CD4-positive, alpha-beta memory T cell (primary cell): ENCODE data around the gene ZNRF3. TPM values are rescaled to one million over a fixed set of nuclear protein-coding genes. Genes with fewer than 3 reads are reported as not detected.

Source experiments
- CTCF ChIA-PET: fragments of 350-600 bp; sonication (Branson Sonifier 250); formaldehyde crosslinking; loops from one replicate; lab custom pipeline; 2021; ENCODE audit warnings: inconsistent platforms; ENCODE audit not compliant: partially characterized antibody; lab: Charles Lee
- POLR2A ChIA-PET: fragments of 350-600 bp; sonication (Branson Sonifier 250); formaldehyde crosslinking; loops from one replicate; lab custom pipeline; 2021; ENCODE audit not compliant: partially characterized antibody; lab: Charles Lee
- DNase-seq, 5 donors: peaks; one replicate each; pipeline versions ENCODE4 v3.0.0 to v3.0.0-alpha.2; 2020 to 2022; ENCODE audit warnings: mixed read lengths in 1 of 5
- H3K27ac ChIP-seq: one replicate; pipeline ENCODE4 v1.7.0; 2013; ENCODE audit warnings: low read depth, low read length
- H3K27me3 ChIP-seq: 2 replicates; pipeline ENCODE4 v1.7.0; 2013; ENCODE audit warnings: mild to moderate bottlenecking, low read length, moderate library complexity; ENCODE audit not compliant: insufficient read depth
- H3K36me3 ChIP-seq: 2 replicates; pipeline ENCODE4 v1.7.0; 2013; ENCODE audit warnings: mild to moderate bottlenecking, low read length, moderate library complexity; ENCODE audit not compliant: insufficient read depth
- H3K4me1 ChIP-seq: 2 replicates; pipeline ENCODE4 v1.7.0; 2013; ENCODE audit warnings: mild to moderate bottlenecking, low read length, moderate library complexity; ENCODE audit not compliant: insufficient read depth
- H3K4me3 ChIP-seq, 2 donors: one replicate each; pipeline ENCODE4 v1.7.0; 2013; ENCODE audit warnings: low read length in 2 of 2, mild to moderate bottlenecking in 1 of 2
- H3K9me3 ChIP-seq, 2 donors: one replicate each; pipeline ENCODE4 v1.7.0; 2013; ENCODE audit warnings: low read length in 2 of 2, control low read depth in 1 of 2; ENCODE audit not compliant: control insufficient read depth in 1 of 2
- H3K27ac Mint-ChIP-seq, 7 donors: one replicate each; pipeline ENCODE4 v1.8.0; 2020 to 2021; ENCODE audit warnings: mixed read lengths in 7 of 7, mild to moderate bottlenecking in 6 of 7, inconsistent platforms in 3 of 7, moderate library complexity in 3 of 7
- H3K27me3 Mint-ChIP-seq, 2 donors: one replicate each; pipeline ENCODE4 v1.8.0; 2020 to 2021; ENCODE audit warnings: mixed read lengths in 2 of 2
- H3K36me3 Mint-ChIP-seq, 2 donors: one replicate each; pipeline ENCODE4 v1.8.0; 2020 to 2021; ENCODE audit warnings: mixed read lengths in 2 of 2, inconsistent platforms in 1 of 2, mild to moderate bottlenecking in 1 of 2
- H3K4me1 Mint-ChIP-seq, 4 donors: one replicate each; pipeline ENCODE4 v1.8.0; 2020 to 2021; ENCODE audit warnings: mixed read lengths in 4 of 4, mild to moderate bottlenecking in 1 of 4
- H3K4me3 Mint-ChIP-seq, 8 donors: one replicate each; pipeline ENCODE4 v1.8.0; 2020 to 2021; ENCODE audit warnings: mixed read lengths in 8 of 8, mild to moderate bottlenecking in 7 of 8, moderate library complexity in 6 of 8, inconsistent platforms in 3 of 8
- H3K9me3 Mint-ChIP-seq, 8 donors: one replicate each; pipeline ENCODE4 v1.8.0; 2020 to 2021; ENCODE audit warnings: mixed read lengths in 8 of 8, mild to moderate bottlenecking in 5 of 8, inconsistent platforms in 3 of 8, moderate library complexity in 1 of 8
- intact Hi-C: fragments of 100-400 bp; cut with micrococcal nuclease; formaldehyde crosslinking; loops from one replicate; pipeline ENCODE4 v1.15.1; 2023
- polyA plus RNA-seq, 2 donors: library from polyadenylated mRNA; unstranded; fragments of 300-500 nt; fragmentation: Illumina TruSeq; gene quantifications; one replicate each; pipeline ENCODE4 v1.2.3, GENCODE V29; 2021
- total RNA-seq, 2 experiments: library from RNA; stranded (reverse); gene quantifications; one replicate each; pipeline ENCODE4 v1.2.3, GENCODE V29; 2021

Gene ZNRF3
- total and polyA plus RNA-seq, 4 experiments from 2014 or later: 0.11 to 0.89 (median 0.70) TPM; not detected in 1

GRCh38 chr22:28938286-28938833, 55.0 kb downstream of the ZNRF3 start:
- Mint-ChIP-seq H3K27me3 (peaks cover 2 to 20% of the 10 kb centered on the region in 2 donors), H3K27ac (no peak overlapping the region), H3K36me3 (no peaks in the 10 kb centered on the region), H3K4me1 (no peaks in the 10 kb centered on the region), H3K9me3 (no peaks in the 10 kb centered on the region), H3K4me3 (no peak overlapping the region)
- Histone ChIP-seq H3K27ac (no peak overlapping the region), H3K36me3 (no peaks in the 10 kb centered on the region), H3K9me3 (no peaks in the 10 kb centered on the region), H3K4me1 (no peaks in the 10 kb centered on the region), H3K27me3 (no peaks in the 10 kb centered on the region), H3K4me3 (no peak overlapping the region)
- intact Hi-C loops: no loop called here
- ChIA-PET POLR2A (no interaction called here), CTCF (no interaction called here)
- no peak for DNase-seq

DNA sequence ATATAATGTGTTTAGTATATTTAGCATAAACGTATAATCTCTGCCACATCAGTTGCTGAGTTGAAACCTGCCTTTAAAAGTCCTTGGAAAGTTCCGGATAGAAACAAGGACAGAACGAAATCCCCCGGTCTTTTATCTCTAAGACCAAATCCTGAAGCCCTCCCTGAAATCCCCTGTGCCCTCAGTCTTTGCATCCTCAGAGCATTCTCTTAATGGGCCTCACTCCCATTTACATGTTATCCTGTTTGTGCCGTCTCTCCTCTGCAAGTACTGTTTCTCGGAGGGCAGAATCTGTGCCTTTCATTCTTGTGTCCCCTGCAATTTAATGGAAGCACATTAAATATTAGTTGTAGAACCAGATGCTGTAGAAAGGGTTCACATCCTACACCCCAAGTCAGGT, 56.0 kb downstream of the ZNRF3 start:
- Mint-ChIP-seq H3K9me3 (no peaks in the 10 kb centered on the region), H3K36me3 (no peaks in the 10 kb centered on the region), H3K4me3 (no peak overlapping the region), H3K27ac (peak overlapping the region in 1 of 7 donors; percentile 3), H3K4me1 (no peaks in the 10 kb centered on the region), H3K27me3 (peaks cover 2 to 16% of the 10 kb centered on the region in 2 donors)
- Histone ChIP-seq H3K36me3 (no peaks in the 10 kb centered on the region), H3K27me3 (no peaks in the 10 kb centered on the region), H3K4me3 (no peak overlapping the region), H3K4me1 (no peaks in the 10 kb centered on the region), H3K27ac (no peak overlapping the region), H3K9me3 (no peaks in the 10 kb centered on the region)
- ChIA-PET CTCF (interaction anchor here (0.6 kb wide), 1 partner anchor 312 kb away, joined by 3 read pairs; no protein-coding TSS in a partner anchor), POLR2A (no interaction called here)
- DNase-seq: no peak
- intact Hi-C loops: no loop called here

- H3K27ac Mint-ChIP-seq: no peak overlapping the region
- DNase-seq: no peak
- H3K27me3 ChIP-seq: no peaks in the 10 kb centered on the region
- no peak overlapping the region for H3K4me3 ChIP-seq
- H3K9me3 Mint-ChIP-seq: peaks cover 0 to under 1% (median 0%) of the 10 kb centered on the region in 8 donors
- ChIA-PET CTCF (interaction anchor here (0.7 kb wide), 1 partner anchor 46 kb away, joined by 5 read pairs; no protein-coding TSS in a partner anchor), POLR2A (no interaction called here)
- H3K27me3 Mint-ChIP-seq: peaks cover 1 to 16% of the 10 kb centered on the region in 2 donors
- no peaks in the 10 kb centered on the region for H3K36me3 Mint-ChIP-seq
- H3K36me3 ChIP-seq: no peaks in the 10 kb centered on the region
- no peak overlapping the region for H3K4me3 Mint-ChIP-seq
- no peak overlapping the region for H3K27ac ChIP-seq
- H3K4me1 Mint-ChIP-seq: no peaks in the 10 kb centered on the region
- H3K9me3 ChIP-seq: no peaks in the 10 kb centered on the region
- intact Hi-C loops: no loop called here
- H3K4me1 ChIP-seq: no peaks in the 10 kb centered on the region
These were observed 56.6 kb downstream of the ZNRF3 start for GRCh38 chr22:28939932-28940331.

DNA sequence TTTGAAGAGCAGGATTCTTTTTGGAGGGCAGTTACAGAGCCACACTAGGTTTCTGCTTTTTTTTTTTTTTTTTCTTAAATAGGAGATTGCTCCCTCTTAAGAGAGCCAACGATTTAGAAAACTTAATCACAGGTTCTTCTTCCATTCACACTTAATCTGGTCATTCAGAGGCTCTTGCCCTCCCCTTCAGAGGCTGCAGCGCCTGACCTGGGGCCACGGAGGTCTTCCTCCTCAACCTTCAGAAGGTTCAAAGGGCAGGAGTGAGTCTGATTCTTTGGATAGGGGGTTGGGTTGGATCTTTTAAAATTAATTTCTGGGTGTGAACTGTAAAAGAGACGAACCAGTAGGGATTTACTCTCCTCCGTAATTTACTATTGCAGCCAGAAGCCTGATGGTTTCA, 57.1 kb downstream of the ZNRF3 start:
- Mint-ChIP-seq H3K27me3 (peaks cover 2 to 14% of the 10 kb centered on the region in 2 donors), H3K4me3 (no peak overlapping the region), H3K27ac (no peak overlapping the region), H3K36me3 (no peaks in the 10 kb centered on the region), H3K4me1 (no peaks in the 10 kb centered on the region), H3K9me3 (peaks cover 0 to 4% (median 1%) of the 10 kb centered on the region in 8 donors)
- ChIA-PET POLR2A (no interaction called here), CTCF (interaction anchor here (0.7 kb wide), 1 partner anchor 45 kb away, joined by 5 read pairs; no protein-coding TSS in a partner anchor)
- H3K4me3 ChIP-seq: no peak overlapping the region
- no peaks in the 10 kb centered on the region for H3K36me3 ChIP-seq
- no peak for DNase-seq
- no peak overlapping the region for H3K27ac ChIP-seq
- no peaks in the 10 kb centered on the region for H3K9me3 ChIP-seq
- H3K27me3 ChIP-seq: no peaks in the 10 kb centered on the region
- intact Hi-C loops: no loop called here
- H3K4me1 ChIP-seq: no peaks in the 10 kb centered on the region

DNA sequence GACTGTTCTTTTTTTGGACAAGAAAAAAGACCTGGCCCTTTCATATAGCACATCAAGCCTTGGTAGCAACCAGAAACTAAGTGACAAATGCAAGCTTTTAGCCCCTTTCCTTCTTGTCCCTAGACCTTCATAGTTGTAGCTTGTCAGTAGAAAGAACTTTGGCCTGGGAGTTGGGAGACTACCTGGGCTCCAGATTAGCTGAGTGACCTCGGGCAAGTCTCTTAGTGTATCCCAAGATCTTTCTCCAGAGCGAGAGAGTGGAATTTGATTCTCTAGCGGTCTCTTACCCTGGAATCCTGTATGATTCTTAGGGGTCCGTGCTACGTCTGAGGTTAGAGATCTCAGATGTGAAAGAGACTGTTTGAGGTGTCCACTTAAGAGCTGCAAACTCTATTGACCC, 59.0 kb downstream of the ZNRF3 start:
- no peaks in the 10 kb centered on the region for H3K36me3 ChIP-seq
- no peak overlapping the region for H3K4me3 ChIP-seq
- no peak for DNase-seq
- Mint-ChIP-seq H3K27ac (no peak overlapping the region), H3K9me3 (peaks cover 0 to 21% (median 15%) of the 10 kb centered on the region in 8 donors), H3K4me3 (no peak overlapping the region), H3K27me3 (peaks cover 8 to 16% of the 10 kb centered on the region in 2 donors), H3K36me3 (peaks cover 0 to 12% of the 10 kb centered on the region in 2 donors), H3K4me1 (no peaks in the 10 kb centered on the region)
- CTCF ChIA-PET: no interaction called here
- POLR2A ChIA-PET: no interaction called here
- no peaks in the 10 kb centered on the region for H3K9me3 ChIP-seq
- H3K4me1 ChIP-seq: no peaks in the 10 kb centered on the region
- intact Hi-C loops: no loop called here
- H3K27me3 ChIP-seq: no peaks in the 10 kb centered on the region
- H3K27ac ChIP-seq: no peak overlapping the region

DNA sequence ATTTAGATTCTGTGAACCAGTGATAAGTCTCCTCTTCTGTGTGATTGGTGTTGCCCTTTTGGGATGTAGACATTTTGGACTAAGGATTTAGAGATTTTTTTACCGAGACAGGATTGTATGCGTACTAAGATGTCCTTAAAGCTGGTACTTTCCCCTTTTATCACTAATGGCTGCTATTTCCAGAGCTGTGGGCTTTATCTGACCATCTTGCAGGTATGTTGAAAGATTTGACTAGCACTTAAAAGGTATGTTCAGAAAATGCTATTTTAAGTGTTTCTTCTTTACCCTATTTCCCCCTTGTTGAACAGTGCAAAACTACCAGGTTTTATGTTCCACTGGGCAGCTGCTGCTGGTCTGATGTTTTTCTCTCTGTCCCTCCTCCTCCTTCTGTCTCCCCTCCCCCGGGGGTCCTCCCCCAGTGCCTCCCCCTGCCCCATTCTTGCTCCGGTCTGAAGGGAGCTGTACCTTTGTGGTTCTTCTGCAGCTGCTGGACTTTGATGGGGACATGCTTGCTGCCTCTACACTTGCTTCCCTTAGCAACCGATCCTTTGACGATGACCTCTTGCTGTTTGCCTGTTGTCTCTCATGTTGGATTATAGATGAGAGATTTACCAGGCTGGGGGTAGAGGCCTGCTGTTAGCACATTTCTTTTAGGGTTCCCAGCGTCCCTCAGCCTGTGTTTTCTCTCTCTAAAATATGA, 59.6 kb downstream of the ZNRF3 start:
- H3K27ac Mint-ChIP-seq: no peak overlapping the region
- POLR2A ChIA-PET: no interaction called here
- H3K4me1 Mint-ChIP-seq: no peaks in the 10 kb centered on the region
- H3K4me3 Mint-ChIP-seq: no peak overlapping the region
- no peak overlapping the region for H3K4me3 ChIP-seq
- no peak for DNase-seq
- intact Hi-C loops: no loop called here
- H3K36me3 ChIP-seq: no peaks in the 10 kb centered on the region
- peaks cover 2 to 12% of the 10 kb centered on the region in 2 donors for H3K36me3 Mint-ChIP-seq
- H3K27me3 Mint-ChIP-seq: peaks cover 8 to 15% of the 10 kb centered on the region in 2 donors
- no peaks in the 10 kb centered on the region for H3K27me3 ChIP-seq
- H3K4me1 ChIP-seq: no peaks in the 10 kb centered on the region
- H3K9me3 Mint-ChIP-seq: peaks cover 2 to 24% (median 19%) of the 10 kb centered on the region in 8 donors
- no peaks in the 10 kb centered on the region for H3K9me3 ChIP-seq
- CTCF ChIA-PET: interaction anchor here (0.8 kb wide), 1 partner anchor 23 kb away, joined by 3 read pairs; no protein-coding TSS in a partner anchor
- no peak overlapping the region for H3K27ac ChIP-seq

- Mint-ChIP-seq H3K36me3 (peaks cover 2 to 17% of the 10 kb centered on the region in 2 donors), H3K4me1 (no peaks in the 10 kb centered on the region), H3K4me3 (no peak overlapping the region), H3K9me3 (peaks cover 2 to 28% (median 21%) of the 10 kb centered on the region in 8 donors), H3K27ac (no peak overlapping the region), H3K27me3 (peaks cover 8 to 16% of the 10 kb centered on the region in 2 donors)
- no peak for DNase-seq
- no peaks in the 10 kb centered on the region for H3K9me3 ChIP-seq
- H3K27ac ChIP-seq: no peak overlapping the region
- H3K4me3 ChIP-seq: no peak overlapping the region
- POLR2A ChIA-PET: no interaction called here
- CTCF ChIA-PET: interaction anchor here (0.8 kb wide), 1 partner anchor 23 kb away, joined by 3 read pairs; no protein-coding TSS in a partner anchor
- H3K27me3 ChIP-seq: no peaks in the 10 kb centered on the region
- H3K36me3 ChIP-seq: no peaks in the 10 kb centered on the region
- intact Hi-C loops: no loop called here
- no peaks in the 10 kb centered on the region for H3K4me1 ChIP-seq
These were observed 60.1 kb downstream of the ZNRF3 start for GRCh38 chr22:28943501-28943879.
